Smooth muscle cell of the brain vasculature (primary cell): ENCODE measurements around the gene MFAP3.

Source experiments
- DNase-seq: peaks from one replicate; pipeline ENCODE4 v3.0.0-alpha.2; 2012; ENCODE audit warnings: low read depth, low spot score

MFAP3 gene

DNA sequence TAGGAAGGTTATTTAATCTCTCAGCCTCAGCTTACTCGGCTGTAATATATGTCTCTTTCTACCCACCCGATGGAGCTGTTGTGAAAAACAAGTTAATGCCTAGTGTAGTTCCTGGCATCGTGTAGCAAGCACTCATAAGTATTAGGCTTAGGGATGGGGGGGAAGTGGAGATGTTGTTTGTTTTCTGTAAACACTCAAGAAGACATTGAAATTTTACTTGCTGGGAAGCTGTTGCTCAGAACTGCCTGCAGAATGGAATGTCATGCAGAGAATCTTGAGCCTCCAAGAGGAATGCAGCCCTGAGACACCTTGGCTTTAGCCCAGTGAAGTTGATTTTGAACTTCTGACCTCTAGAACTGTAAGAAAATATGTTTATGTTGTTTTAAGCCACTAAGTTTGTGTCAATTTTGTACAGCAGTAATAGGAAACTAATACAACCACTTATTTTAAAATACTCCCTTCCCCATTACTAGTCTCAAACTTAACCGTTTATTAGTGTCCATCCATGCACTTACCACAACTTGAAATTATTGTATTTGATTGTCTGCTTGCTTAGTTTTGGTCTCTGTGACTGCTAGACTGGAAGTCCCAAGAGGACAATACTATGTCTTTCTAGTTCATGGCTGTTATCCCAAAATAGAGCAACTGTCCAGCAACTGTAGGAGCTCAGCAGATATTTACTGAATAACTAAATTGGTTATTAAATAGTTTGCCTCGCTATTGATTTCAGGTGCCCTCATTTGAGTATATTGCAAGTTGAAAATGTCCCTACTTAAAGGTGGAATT lies 53.8 kb downstream of the MFAP3 start:
- DNase-seq, result peak; percentile 23

DNA sequence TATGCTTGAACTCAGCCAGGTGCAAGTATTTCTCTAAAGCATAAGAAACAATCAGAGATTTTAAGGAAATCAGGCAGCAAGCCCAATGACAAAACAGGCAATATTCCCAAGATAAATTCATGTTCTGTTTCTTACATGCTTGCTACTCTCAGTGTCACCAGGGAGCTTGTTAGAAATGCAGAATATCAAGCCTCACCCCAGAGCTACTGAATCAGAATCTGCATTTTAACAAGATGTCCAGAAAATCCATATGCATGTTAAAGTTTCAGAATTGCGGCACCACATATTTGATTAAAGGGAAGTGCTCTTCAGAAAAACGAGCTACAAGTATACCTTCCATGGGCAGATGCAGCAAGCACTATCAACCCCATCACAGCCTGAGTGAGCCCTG lies 54.4 kb downstream of the MFAP3 start:
- no peak for DNase-seq

DNA sequence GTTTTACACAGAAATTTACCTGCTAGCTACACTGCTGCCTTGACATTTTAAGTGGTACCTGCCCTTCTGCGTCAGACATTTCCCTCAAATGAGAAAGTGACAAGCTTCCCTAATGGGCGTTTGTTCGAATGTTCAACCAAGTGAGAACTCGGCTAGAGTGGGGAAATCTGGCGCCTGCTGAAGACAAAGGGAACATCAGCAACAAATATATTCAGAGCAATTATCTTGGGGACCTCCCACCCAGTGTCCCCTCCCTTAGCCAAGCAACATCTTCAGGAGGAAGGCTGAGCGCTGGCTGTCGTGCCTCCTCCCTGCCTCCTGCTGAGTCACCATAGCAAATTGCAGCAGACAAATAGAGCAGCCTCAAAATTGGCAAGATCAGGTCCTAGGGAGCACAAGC lies 57.1 kb downstream of the MFAP3 start:
- no peak for DNase-seq

DNA sequence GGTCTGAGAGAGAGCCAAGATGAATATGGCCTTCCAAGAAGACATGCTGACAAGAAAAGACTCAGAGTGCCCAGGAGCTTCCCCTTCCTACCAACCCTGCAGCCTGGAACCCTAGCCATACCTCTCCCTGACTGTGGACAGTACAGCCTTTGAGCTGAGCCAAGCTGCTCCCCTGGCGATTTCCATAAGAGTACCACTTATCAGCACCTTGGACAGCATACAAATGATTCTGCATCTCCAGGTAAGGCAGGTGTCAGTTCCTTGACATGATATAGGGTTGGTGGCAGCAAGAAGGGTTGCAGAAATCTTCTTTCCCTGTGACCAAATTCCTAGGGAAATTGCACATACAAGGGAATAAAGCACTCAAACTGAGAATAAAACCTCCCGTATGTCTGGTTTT lies 58.3 kb downstream of the MFAP3 start:
- DNase-seq, result no peak

DNA sequence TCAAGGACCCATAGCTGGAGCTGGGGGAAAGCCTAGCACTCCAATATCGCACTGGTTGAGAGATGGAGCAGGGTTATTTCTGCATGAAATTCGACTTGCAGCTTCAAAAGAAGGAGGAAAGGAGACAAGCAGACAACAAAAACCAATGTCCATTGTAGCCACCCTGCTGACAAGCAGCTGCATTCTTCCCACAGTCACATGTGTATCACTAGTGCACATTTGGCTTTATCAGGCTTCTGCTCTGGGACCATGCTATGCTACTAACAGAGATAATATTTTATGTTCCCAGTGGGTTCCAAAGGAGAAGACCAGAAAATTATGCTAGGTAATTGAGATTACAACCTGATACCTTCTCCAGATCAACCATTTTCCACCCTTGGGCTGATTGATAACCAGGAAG lies 59.7 kb downstream of the MFAP3 start:
- no peak for DNase-seq

DNA sequence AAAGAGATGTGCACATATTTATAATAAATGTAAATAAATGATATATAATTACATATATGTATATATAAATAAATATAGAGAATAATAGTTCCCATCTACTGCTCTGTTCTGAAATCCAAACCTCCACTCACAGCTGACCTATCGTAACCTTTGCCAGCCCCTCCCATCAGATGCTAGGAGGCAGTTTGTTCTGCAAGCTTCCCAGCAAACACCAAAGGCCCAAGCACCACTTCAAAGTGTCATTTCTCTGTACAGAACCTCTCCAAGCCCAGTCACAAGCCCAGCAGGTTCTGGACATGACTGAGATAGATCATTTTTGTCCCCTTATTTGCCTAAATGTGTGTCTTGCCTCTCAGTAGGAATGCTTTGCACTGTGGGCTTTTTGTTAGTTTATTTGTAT lies 62.4 kb downstream of the MFAP3 start:
- no peak for DNase-seq

DNA sequence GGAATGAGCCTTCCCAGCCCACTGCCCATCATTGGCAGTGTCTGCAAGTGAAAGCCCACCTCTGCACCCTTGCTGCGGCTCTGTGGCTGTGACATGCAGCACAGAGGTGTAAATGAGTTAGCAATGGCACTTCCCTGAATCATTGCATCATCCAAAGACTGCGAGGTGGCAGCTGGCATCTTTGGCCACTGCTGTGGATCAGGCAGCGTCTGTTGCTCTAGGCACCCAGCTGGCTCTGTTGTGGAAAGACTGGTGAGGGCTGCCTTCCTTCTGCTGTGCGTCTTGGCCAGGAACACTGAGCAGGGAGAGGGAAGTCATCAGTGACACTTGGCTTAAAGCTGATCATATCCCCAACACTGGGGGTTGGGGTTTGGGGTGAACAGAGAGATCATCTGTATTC lies 64.5 kb downstream of the MFAP3 start:
- no peak for DNase-seq
